Measurements from ENCODE around the gene TRPC4AP.

The TRPC4AP gene

DNA sequence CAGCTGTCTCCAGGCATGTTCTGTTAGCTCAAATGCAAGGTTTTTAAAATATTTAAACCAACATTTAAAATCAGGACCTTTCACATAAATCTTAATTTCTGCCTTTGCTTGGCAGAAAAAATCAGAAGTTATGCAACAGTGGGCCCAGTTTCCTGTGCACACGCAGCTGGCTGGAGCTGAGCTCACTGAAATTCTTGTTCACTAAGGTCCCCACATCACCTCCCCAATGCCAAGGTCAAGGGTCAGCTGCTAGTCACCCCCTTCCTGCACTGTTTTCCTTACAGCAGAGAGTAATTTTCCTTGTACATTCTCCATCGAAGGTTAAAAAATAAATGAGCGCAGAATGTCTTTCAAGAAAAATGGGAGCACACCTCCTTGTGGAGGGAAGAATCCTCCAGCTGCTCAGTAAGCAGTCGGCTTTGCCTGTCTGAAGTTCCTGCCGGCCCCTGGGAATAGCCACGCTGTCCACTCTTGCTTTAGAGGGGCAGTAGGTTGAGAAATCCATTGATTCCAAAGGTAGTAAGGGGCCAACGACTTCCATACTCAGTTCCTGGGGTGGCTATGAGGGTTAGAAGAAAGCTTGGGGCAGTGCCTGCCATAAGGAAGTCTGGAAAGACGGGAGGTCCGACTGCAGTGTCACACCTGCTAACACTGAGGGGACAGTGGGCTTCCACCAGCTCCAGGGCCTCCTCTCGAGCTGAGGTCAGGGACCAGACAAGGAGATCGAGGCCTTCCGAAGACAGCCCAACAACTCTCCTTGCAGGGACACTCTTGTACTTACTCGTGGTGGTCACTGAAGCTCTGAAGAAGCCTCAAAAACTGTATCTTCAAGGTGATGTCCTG, 80.2 kb downstream of the TRPC4AP start:
- no peak for DNase-seq

DNA sequence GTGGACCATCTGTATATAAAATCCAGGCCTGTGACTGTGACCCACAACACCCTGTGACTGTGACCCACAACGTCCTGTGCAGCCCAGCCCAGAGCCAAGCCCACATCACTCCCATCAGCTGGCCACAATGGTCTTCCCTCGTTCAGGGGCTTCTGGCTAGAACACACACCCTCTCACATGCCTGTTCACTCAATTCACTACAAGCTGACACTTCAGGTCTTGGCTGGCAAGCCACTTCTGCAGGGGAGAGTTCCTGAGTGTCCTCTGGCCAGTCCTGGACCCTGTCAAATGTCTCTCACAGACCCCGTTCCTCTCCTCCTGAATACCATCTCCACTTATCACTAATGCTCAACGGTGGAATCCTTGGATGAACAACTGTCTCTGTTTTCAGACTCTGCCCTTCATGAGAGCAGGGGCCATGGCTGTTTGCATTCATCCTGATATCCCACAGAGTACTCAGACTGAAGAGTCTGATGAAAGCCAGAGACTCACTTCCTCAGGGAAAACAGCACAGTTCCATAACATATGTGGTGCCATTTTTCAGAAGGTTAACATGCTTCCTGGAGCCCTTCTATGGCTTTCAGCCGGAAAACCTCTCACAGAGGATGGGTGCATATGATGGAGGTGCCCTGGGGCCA, 80.9 kb downstream of the TRPC4AP start:
- DNase-seq, result no peak

DNA sequence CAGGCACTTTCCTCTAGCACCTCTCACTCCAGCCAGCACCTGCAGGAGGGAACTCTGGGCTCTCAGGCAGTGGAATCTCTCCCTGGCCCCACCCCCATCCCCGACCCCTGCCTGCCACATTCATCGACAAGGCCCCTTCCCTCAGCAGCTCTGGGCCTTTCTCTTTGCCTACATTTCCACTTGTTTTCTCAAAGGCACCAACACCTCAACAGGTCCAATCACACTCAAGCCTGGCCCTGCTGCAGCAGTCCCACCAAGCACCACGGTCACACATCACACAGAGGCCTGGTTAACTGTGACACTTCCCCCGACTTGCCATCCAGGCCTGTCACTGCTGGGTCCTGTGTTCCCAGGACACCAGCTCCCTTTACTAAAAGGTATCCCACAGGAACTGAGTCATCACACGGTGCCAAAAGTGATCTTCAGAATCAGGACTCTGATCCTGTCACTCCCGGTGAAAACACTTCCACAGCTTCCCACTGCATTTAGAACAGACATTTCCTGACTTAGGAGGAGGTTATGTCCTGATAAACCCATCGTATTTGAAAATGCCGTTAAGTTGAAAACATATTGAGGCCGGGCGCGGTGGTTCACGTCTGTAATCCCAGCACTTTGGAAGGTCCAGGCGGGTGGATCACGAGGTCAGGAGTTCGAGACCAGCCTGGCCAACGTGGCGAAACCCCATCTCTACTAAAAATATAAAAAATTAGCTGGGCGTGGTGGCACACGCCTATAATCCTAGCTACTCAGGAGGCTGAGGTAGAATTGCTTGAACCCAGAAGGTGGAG, 82.0 kb downstream of the TRPC4AP start:
- no peak for DNase-seq

DNA sequence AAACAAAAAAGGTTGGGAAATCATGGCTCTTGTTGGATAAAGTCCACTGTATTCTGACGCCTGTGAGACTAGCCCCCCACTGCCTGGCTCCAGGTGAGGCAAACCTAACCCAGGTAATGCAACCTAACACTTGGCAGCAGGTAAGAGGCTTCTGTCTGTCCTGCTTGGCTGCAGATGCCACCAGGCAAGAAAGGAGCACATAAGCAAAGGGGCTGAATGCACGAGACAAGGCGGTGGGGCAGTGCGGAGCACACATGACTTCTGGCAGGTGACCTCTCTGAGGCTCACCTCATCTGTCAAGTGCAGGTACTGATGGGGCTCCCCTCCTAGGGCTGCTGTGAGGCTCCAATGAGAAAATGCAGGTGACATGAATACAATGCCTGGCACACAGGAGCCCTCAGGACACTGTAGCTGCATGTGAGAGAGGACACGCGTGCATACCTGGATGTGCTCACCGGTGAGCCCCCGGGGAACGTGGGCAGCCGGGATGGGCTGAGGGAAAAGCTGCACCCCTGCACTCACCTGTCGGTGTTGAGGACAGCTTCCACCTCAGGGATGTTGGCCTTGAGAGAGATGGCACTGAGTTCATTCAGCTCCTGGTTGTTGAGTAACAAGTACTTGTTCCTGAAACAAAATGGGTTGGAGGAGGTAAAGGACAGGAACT, 82.8 kb downstream of the TRPC4AP start:
- no peak for DNase-seq

DNA sequence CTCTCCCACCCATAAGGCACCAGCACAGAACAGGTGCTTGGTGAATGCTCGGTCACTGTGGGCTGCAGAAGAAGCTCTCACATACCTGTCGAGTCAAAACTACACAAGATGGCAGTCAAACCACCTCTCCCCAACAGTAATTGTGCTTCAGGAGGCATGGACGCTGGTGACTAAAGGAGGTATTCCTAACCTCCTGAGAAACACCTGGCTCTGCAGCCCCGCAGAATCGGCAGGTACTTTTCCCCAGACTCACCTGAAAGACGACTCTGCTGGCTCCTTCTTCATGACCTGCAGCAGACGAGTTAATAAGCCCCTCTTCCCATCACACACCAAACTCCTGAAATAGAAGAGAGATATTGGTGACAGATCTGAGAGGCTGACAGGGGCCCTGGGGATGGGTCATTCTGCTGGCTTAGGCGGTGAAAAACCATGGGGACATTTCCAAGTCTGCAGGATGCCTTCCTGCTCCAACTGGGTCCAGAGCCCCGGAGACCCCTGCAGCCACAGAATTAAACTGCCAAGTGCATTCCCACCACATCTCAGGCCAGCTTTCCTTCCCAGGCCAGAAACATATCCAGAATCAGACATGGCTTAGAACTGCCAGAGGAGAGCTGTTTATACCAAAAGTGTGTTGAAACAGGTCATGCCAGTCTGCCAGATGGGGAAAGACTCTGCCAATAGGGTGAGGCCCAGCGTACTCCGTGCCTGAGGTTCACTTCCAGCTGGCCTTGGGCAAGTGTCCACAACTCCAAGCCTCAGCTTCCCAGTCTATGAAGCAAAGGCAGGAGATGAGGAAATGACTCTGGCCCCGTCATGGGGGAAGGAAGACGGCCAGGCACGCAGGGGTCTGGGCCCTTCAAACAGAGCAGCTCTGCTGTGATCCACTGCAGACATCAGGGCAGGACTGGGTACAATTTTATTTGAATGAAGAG, 83.9 kb downstream of the TRPC4AP start:
- DNase-seq, result no peak

DNA sequence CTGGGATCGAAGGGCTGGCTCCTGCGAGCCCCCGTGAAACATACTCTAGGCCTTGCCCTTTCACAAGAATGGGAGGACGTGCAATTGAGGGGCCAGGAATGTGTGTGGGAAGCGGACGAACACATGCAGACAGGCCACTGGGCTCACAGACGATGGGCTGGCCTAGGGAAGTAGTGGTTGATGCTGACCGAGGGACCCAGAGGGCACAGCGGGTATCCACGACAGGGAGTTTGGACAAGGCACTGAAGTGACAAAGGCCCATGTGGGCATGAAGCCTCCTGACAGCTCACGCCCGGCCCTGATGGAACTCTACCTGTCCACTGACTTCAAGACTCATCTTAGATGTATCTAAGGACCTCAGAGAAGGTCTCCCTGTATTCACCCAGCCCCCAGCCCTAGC, 84.7 kb downstream of the TRPC4AP start:
- no peak for DNase-seq

DNA sequence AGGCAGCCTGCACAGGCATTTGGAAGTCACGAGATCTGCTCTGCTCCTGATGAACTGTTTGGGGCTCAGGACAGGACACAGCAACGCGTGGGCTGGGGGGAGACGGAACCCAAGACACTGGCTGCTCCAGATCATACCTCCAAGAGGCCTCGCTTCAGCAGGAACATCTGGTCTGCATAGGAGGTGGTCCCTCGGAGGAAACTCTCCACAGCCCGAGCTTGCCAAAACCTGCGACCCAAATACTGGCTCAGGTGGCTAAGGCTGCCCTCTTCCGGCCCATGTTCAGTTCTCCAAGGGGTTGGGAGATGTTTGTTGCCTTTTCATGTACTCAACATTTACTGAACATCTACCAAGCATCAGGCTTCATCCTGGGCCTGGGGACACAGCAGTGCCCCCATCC, 85.2 kb downstream of the TRPC4AP start:
- no peak for DNase-seq

DNA sequence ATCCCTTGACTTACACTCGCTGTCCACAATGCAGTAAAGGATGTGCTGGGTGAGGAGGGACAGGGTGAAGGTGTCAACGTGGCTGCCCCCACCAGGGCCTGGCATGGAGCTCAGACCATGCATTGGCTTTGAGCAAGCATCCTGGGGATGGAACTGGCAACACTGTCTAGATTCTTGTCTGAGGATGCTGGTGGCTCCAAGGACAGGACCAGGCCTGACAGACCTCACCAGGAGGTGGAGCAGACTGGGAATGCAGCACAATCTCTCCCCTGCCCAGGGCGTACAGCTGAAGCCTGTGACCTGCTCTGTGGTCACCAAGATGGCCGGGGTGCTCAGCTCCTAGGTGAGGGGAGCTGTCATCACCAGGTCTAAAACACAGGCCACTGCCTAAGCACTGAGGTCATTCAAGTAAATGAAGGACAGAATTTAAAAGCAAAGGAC, 86.1 kb downstream of the TRPC4AP start:
- no peak for DNase-seq

DNA sequence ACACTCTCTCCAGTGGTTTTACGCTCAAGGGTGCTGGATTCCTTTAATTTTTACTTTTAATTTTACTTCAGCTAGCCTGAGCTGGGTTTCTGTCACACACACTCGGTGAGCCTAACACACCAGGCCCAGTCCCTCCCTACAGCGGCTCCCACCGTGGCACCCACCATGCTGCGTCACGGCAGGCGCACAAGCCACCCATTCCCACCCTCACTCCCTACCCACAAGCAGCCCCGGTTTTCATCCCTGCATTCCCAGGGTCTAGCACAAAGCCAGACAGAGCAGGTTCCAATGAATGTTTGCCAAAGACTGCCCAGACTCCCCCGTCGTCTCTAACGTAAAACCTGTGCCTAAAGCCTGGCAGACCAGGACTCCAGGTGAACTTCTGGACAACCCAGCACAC, 86.6 kb downstream of the TRPC4AP start:
- DNase-seq, result no peak

DNA sequence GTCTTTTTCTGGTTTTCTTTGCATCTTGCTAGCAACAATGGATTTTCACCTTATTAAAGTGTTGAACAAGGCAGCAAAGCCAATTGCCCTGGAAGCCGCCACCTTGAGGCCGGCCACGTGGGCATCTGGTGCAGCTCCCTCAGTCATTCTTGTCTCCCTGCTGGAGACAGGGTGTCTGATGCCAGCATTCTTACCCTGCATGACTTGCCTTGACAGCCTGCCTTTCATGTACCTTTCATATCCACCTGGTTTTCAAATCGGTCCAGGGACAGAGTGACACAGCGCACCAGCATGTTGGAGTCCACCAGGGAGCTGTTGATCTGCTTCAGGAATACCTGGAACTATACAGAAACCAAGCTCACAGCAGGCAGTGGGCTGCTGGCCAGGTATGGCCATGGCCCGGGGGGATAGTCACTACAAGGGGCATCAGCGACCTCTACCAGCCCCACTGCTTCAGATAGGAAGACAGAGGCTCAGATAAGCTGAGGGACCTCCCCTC, 87.1 kb downstream of the TRPC4AP start:
- no peak for DNase-seq

DNA sequence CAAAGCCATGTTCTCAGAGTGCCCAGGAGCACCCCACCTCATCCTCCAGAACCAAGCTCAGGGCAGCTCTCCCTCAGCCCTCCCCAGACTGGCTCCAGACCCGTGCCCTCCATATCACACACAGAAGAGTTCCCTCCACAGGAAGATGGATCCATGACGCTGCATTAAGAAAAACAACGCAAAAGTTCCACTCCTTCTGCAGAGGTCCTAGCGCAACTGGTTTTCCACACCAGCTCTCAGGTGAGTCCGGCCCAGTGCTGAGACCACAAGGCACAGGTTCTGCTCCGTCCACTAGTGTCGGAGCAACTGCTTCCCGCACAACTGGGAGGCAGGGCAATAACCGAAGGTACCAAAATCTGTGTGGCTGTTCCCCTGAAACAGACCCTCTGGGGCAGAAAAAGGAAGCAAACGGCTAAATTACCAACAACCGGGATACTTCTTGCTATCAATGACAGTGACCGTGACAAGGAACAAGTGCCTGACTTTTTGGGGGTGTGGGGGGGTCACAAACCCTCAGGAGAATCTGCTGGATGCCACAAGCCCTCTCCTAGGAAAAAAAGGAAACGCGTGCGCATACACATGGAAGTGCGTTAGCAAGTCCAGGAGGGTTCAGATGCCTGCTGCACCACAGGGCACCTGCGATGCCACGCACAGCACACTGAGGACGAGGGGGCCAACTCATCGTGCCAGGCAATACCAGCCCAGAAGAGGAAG, 87.7 kb downstream of the TRPC4AP start:
- no peak for DNase-seq

DNA sequence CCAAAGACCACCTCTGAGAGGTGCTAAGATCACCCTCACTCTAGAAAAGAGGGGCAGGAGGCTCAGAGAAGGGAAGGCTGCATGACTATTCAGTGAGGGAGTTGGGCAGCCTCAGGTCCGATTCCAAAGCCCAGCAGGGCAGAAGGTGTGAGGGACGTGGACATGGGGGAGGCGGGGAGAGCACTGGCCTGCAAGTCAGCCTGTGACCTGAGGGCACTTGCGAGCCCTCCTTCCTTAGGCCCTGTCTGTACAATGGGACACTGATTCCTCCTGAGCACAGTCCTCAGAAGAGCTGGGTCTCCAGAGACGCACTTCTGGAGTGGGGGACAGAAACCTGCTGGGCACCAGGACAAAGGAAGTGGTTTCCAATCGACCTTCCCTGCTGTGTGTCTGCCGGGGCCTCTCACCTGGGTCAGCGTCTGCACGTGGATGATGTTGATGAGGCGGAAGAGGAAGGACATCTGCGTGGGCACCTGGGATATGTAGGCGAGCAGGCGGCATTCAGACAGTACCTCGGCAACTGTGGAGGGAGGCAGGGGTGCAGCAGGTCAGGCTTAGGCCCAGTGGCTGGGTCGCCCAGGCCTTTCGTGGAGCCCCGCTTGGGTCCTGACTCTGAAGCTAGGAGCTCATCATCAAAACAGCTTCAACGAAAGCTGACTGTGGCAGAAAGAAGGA, 88.4 kb downstream of the TRPC4AP start:
- DNase-seq, result no peak

DNA sequence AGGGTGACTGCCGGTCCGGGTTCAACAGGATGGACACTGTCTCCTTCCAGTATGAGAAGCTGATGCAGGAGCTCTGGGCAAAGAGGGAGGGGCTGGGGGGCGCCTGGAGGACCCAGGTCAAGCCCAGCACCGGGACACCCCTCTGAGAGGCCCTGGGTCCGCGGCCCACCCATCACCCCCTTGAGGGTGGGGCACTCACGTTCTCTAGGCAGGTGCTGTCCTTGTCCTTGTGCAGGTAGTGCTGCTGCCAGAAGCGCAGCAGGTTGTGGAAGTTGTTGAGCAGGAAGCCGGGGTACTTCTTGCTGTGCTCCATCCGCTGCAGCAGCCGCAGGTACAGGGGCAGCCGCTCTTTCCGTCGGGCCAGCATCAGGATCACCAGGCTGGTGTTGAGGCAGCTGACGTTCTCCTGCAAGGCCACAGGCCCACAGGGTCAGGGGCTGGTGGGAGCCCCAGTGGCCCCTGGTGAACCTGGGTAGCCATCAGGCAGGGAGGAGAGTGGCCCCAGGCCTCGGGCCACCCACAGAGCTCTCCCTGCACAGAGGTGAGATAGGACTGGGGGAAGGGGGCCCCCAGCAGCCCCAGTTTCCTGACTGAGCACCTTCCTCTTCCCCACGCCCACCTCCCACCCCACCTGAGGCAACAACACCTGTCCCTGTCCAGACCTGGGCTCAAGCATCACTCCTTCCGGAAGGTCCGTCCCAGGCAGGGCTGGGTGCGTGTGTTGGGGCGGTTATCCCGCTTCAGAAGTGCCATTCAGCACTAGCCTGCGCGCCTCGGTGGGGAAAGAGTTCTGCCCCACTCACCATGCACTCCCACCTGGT, 89.2 kb downstream of the TRPC4AP start:
- no peak for DNase-seq

DNA sequence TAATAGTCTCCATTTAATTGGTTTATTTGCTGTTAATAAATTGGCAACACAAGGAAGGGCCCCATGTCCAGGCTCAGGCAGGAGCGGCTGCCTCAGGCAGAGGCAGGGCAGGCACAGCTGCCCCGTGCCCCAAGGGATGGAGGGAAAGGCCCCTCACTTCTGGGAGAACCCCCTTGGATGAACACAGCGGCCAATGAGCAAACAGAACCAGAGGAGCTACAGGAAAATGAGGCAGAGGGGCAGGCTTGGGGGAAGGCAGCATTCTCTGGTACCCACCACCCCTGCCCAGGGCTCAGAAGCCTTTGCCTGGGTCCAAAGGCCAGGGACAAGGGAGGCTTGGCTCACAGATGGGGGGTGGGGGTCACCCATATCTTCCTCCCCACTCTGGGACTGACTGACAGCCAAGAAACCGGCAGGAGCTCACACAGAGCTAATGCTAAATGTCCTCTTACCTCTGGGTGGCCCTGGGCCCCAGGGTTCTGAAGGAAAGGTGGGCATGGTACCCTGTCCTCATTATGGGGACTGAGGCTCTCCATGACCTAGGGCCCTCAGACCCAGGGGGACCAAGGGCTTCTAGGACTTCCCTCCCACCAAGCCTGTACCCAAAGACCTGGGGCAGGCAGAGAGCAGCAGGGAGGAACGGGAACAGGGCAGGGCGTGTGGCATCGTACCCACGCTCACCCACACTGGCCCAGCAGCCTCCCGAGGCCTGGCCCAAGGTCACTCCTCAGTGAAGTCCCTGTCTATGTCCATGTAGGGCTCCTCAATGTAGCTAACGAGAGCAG, 90.0 kb downstream of the TRPC4AP start:
- DNase-seq, result no peak

DNA sequence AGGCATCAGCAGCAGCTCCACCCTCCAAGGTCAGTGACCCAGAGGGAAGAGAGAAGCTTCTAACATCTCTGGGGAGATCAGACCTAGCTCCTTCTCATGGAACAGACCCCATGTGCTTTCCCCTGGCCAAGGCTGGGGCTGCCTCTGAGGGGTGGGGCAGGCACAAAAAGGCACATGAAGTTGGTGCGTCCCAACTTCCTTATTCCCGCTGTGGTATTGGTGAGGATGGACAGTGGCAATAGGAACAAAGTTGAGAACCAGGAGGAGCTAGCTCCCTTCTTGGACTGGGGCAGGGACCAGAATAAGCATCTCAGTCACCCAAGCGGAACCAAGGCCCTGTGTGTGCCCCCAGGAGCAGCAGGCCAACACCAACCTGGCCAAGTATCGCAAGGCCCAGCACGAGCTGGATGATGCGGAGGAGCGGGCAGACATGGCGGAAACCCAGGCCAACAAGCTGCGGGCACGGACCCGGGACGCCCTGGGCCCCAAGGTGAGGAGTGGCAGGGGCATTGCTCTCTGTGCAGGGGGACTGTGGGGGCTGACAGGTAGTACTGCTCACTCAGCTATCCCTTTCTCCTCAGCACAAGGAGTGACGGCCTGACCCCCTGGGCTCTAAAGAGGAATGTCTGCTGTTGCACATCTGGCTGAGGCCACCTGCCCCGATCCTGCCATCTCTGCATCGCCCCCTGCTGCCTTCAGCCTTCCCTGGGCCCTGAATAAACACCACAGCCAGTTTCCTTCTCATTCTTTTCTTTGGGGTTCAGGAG, 90.8 kb downstream of the TRPC4AP start:
- no peak for DNase-seq

DNA sequence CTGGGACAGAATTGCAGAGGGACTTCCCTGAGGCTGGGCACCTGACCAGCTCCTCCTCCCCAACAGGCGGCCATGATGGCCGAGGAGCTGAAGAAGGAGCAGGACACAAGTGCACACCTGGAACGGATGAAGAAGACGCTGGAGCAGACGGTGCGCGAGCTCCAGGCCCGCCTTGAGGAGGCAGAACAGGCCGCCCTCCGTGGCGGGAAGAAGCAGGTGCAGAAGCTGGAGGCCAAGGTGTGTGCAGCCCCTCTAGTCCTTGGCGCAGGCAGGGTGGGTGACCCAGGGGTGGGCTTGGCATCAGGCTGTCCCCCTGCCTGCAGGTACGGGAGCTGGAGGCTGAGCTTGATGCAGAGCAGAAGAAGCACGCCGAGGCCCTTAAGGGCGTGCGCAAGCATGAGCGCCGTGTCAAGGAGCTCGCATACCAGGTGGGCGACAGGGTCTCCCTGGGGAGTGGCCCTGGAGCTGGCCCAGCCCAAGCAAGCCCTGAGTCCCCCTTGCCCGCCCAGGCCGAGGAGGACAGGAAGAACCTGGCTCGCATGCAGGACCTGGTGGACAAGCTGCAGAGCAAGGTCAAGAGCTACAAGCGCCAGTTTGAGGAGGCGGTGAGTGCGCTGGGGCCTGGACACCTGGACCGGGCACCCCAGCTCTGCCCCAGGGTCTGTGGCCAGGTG, 91.5 kb downstream of the TRPC4AP start:
- DNase-seq, result no peak

DNA sequence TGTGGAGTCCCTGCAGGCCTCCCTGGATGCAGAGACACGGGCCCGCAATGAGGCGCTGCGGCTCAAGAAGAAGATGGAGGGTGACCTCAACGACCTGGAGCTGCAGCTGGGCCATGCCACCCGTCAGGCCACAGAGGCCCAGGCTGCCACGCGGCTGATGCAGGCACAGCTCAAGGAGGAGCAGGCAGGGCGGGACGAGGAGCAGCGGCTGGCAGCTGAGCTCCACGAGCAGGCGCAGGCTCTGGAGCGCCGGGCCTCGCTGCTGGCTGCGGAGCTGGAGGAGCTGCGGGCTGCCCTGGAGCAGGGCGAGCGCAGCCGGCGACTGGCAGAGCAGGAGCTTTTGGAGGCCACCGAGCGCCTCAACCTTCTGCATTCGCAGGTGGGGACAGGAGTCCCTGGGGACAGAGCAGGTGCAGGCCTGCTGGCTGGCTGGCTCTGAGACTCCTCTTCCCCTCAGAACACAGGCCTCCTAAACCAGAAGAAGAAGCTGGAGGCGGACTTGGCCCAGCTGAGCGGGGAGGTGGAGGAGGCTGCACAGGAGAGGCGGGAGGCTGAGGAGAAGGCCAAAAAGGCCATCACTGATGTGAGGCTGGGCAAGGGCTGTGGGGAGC, 92.2 kb downstream of the TRPC4AP start:
- no peak for DNase-seq

Data from activated T-cell treated with anti-CD3 and anti-CD28 coated beads for 4 hours (primary cell).